Measurements from ENCODE around the gene CBFA2T3.

CBFA2T3 gene

GRCh38 chr16:88978608-88979346 lies 1.8 kb upstream of the CBFA2T3 start:
- in situ Hi-C loops (cut with HindIII; ENCODE audit: low sequenced_read_pairs), result no loop called here

- in situ Hi-C loops (cut with HindIII; ENCODE audit: low sequenced_read_pairs), result no loop called here
Measured at GRCh38 chr16:88977812-88978607, 1.0 kb upstream of the CBFA2T3 start.

GRCh38 chr16:88976366-88977017 lies 515 bp downstream of the CBFA2T3 start:
- in situ Hi-C loops (cut with HindIII; ENCODE audit: low sequenced_read_pairs), result no loop called here

- in situ Hi-C loops (cut with HindIII; ENCODE audit: low sequenced_read_pairs), result no loop called here
Measured at GRCh38 chr16:88975511-88976061, 1.4 kb downstream of the CBFA2T3 start.

GRCh38 chr16:88974916-88975215 lies 2.1 kb downstream of the CBFA2T3 start:
- in situ Hi-C loops (cut with HindIII; ENCODE audit: low sequenced_read_pairs), result no loop called here

- in situ Hi-C loops (cut with HindIII; ENCODE audit: low sequenced_read_pairs), result no loop called here
Measured at GRCh38 chr16:88974080-88974915, 2.7 kb downstream of the CBFA2T3 start.

DNA sequence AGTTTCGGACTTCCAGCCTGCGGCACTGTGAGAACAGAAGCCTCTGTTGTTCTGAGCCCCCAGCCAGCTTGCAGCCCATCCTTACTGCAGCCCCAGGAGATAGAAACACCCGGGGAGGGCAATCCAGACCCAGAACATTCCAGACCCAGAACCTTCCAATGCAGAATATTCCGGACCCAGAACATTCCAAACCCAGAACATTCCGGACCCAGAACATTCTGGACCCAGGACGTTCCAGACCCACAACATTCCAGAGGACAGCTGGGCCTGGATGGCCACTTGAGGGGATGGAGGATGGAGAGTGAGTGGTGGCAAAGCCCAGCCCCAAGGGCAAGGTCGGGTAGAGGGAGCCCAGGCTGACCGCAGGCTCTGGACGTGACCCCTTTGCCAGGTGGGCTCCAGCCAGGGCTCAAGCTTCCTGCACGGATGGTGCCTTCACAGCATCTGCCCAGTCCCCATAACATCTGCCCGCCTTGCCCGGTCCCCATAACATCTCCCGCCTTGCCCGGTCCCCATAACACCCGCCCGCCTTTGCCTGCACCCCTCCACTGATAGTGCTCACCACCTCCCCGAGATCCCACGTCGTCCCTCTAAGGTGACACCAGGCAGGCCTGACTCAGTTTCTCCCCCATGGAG lies 3.5 kb downstream of the CBFA2T3 start:
- in situ Hi-C loops (cut with HindIII; ENCODE audit: low sequenced_read_pairs), result no loop called here

GRCh38 chr16:88973007-88973410 lies 4.0 kb downstream of the CBFA2T3 start:
- in situ Hi-C loops (cut with HindIII; ENCODE audit: low sequenced_read_pairs), result no loop called here

- in situ Hi-C loops (cut with HindIII; ENCODE audit: low sequenced_read_pairs), result no loop called here
Measured at GRCh38 chr16:88972349-88972748, 4.7 kb downstream of the CBFA2T3 start.

DNA sequence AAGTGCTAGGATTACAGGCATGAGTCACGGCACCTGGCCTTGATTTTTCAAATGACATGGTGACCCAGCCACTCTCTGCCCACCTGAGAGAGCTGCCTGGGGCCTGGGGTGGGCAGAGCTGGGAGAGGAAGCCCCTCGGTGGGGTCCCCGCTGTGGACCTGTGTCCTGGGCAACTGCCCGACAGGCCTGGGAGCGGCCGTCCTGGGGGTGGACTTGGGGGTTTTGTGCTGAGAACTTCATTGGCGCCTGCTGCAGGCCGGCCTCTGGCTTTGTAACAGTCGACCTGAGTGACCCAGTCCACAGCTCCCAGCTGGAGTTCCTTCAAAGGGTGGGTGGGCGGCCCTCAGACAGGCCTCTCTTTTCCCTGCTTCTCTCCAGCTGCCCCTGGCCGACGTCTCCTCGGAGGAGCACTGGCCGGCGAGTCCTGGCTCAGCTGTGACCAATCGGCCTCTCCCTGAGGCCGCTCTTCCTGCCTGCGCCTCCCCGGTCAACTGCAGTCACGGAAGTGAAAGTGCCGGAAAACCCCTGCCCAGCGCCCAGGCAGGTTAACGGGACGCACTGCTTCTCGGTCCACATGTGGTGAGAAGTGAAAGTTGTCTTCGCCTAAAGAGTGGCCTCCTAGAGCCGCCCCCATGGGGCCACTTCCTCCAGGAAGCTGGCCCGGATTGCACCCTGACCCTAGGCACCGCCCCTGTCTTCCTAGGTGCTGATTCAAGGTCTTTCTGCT lies 5.5 kb downstream of the CBFA2T3 start:
- in situ Hi-C loops (cut with HindIII; ENCODE audit: low sequenced_read_pairs), result no loop called here

GRCh38 chr16:88970539-88971065 lies 6.4 kb downstream of the CBFA2T3 start:
- in situ Hi-C loops (cut with HindIII; ENCODE audit: low sequenced_read_pairs), result no loop called here

GRCh38 chr16:88970050-88970449 lies 7.0 kb downstream of the CBFA2T3 start:
- in situ Hi-C loops (cut with HindIII; ENCODE audit: low sequenced_read_pairs), result no loop called here

DNA sequence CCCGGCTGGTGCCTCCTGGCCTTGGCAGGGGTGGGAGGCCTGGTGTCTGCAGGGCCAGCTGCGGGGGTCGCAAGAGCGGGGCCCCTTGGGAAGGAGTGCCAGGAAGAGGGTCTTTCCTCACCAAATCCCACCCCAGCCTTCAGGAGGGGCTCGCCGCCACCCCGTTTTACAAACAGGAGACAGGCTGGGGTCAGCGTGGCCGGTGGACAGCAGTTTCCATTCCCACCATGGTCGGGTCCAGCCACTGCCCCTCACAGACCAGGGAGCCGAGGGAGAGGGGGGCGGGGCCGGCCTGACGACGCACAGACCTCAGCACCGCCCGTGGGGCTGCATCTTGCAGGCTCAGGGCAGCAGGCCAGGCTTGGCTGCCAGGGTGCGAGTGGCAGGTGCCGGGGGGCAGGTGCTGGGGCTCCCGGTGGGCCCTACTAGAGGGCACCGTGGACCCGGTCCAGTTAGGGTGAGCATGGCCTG lies 7.6 kb downstream of the CBFA2T3 start:
- in situ Hi-C loops (cut with HindIII; ENCODE audit: low sequenced_read_pairs), result no loop called here

DNA sequence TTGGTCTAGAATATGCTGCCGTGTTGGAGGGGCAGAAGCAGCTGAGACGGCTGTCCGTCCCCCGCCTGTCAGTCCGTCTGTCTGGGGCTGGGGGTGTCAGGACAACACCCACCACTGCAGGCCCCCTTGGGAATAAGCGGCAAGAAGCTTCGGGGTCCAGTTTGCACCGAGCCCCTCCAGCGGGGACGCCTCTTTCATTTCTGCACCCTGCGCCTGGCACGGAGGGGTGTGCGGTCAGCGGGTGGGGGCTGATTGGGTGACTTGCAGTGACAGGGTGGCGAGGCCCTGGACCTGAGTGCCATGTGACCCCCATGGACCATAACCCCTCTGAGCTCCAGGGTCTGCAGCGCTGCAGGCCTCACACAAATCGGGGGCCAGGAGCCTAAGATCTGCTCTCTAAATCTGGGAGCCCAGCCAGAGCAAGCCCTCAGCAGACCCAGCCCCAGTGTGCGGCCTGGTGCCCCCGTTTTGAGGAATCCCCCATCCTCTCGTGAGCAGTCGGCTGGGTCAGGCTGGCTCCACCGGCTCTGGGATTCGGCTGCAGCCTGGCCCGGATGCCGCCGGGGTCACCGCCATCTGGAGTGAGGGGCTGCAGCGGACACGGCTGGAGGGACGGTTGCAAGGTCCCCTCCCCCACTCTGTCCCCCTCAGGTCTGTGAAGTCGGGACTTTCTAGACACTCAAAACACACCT lies 8.3 kb downstream of the CBFA2T3 start:
- in situ Hi-C loops (cut with HindIII; ENCODE audit: low sequenced_read_pairs), result no loop called here

- in situ Hi-C loops (cut with HindIII; ENCODE audit: low sequenced_read_pairs), result no loop called here
Measured at GRCh38 chr16:88967830-88968588, 9.0 kb downstream of the CBFA2T3 start.

DNA sequence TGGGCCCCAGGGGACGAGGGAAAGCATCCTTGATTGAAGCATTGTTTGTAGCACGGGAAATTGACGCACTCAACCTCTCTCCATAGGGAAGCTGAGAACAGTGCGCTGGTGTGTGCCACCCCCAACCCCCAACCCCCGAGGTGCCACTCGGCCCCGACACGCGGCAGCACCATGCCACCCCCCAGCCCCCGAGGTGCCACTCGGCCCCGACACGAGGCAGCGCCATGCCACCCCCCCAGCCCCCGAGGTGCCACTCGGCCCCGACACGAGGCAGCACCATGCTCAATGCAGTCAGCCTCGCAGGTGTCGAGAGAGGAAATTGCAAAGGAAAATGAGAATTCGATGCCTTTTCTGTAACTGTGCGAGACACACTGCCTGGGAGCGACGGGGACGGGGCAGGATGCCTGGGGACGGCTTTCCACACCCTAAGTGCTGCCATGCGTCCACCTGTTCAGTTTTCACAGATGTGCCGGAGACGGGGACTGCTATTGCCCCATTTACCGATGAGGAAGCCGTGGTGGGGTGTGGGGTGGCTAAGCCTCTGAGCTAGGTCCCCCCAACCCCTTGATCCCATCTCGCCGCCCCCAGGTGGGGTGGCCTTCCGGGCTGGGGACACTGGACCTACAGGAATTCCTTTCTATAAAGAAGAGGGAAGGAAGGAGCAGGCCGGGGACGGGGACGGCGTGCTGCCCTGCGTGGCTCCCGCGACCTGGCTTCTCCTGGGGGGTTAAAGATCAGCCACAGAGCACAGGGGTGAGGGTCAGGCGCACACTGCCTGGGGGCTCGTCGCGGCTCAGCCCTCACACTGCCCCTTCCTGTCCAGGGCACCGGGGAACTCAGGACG lies 9.8 kb downstream of the CBFA2T3 start:
- in situ Hi-C loops (cut with HindIII; ENCODE audit: low sequenced_read_pairs), result no loop called here

DNA sequence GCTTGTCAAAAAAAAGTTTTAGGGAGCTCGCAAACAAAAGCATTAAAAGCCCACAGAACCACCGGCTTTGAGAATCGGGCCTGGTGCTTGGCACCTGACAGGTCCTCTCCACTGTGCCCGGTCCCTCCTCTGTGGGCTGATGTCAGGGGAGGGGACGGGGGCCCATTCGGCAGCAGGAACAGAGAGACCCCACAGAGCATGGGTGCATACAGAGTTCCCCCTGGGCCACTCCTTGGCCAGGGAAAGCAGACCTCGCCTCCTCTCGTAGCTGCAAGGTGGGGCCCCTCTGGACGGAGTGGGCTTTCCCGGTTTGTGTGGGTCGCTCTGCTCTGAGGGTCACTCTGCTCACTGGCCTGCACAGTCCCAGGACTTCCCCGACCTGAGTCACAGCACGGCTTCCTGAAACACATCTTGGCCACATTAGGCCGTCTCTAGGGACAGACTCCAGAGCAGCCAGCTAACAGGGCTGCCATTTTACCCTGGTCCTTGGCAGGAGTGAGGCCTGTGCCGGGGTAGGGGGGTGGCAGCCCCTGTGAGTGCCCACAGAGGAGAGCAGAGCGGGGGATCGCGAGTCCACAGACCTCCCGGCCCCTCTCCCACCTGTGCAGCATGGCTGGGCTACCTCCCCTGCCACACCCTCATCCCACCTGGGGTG lies 11.1 kb downstream of the CBFA2T3 start:
- in situ Hi-C loops (cut with HindIII; ENCODE audit: low sequenced_read_pairs), result no loop called here

All from endothelial cell of hepatic sinusoid (primary cell).